ENCODE data around the gene MTHFD1L. TPM values are rescaled to one million over a fixed set of nuclear protein-coding genes. Genes with fewer than 3 reads are reported as not detected.

MTHFD1L gene
- total and polyA plus RNA-seq, 7 donors: 0.60 to 17.9 (median 3.0) TPM

- 86 to 91% methylated on average over 5 of the region's 5 CpGs for WGBS, 2 donors
- no peak overlapping the region for H3K27ac ChIP-seq
- TF ChIP-seq POLR2A (IDR thresholded peaks at IDR 0.05) (no peak), EP300 (IDR thresholded peaks at IDR 0.05) (no peak), POLR2AphosphoS5 (IDR thresholded peaks at IDR 0.05) (no peak), CTCF (IDR thresholded peaks at IDR 0.05) (no peak)
These were observed 88.3 kb downstream of the MTHFD1L start for GRCh38 chr6:150953851-150954250.

GRCh38 chr6:150959166-150959565 lies 93.7 kb downstream of the MTHFD1L start:
- DNase-seq: no peak
- Histone ChIP-seq H3K4me3 (no peak overlapping the region), H3K27ac (peak overlapping the region in 2 of 4 donors; percentile 13 to 47), H3K4me1 (peaks cover 0 to 10% (median 9%) of the 10 kb centered on the region in 4 donors), H3K36me3 (no peaks in the 10 kb centered on the region), H3K27me3 (no peaks in the 10 kb centered on the region), H3K9me3 (no peaks in the 10 kb centered on the region)
- no peak for TF ChIP-seq POLR2AphosphoS5 (IDR thresholded peaks at IDR 0.05)
- no peak for TF ChIP-seq POLR2A (IDR thresholded peaks at IDR 0.05)
- TF ChIP-seq EP300 (IDR thresholded peaks at IDR 0.05): no peak
- TF ChIP-seq CTCF (IDR thresholded peaks at IDR 0.05): no peak
- intact Hi-C loops (cut with DNase I): no loop called here
- WGBS, 2 donors: 41 to 79% methylated on average over 4 of the region's 4 CpGs

More at GRCh38 chr6:150953851-150954250, 88.3 kb downstream of the MTHFD1L start:
- no peak for DNase-seq
- Histone ChIP-seq H3K27me3 (no peaks in the 10 kb centered on the region), H3K4me1 (peaks cover 0 to under 1% (median 0%) of the 10 kb centered on the region in 4 donors), H3K36me3 (peaks cover 0 to 20% (median 3%) of the 10 kb centered on the region in 4 donors), H3K9me3 (no peaks in the 10 kb centered on the region), H3K4me3 (no peak overlapping the region)
- intact Hi-C loops (cut with DNase I): no loop called here

GRCh38 chr6:150962436-150962835 lies 96.9 kb downstream of the MTHFD1L start:
- H3K4me3 ChIP-seq: no peak overlapping the region
- H3K4me1 ChIP-seq: peaks cover 0 to 10% (median 9%) of the 10 kb centered on the region in 4 donors
- intact Hi-C loops (cut with DNase I): no loop called here
- no peak overlapping the region for H3K27ac ChIP-seq
- DNase-seq: no peak
- 95 to 98% methylated on average over 2 of the region's 2 CpGs for WGBS, 2 donors
- TF ChIP-seq CTCF (IDR thresholded peaks at IDR 0.05): no peak
- no peak for TF ChIP-seq POLR2AphosphoS5 (IDR thresholded peaks at IDR 0.05)
- no peak for TF ChIP-seq EP300 (IDR thresholded peaks at IDR 0.05)
- no peak for TF ChIP-seq POLR2A (IDR thresholded peaks at IDR 0.05)
- peaks cover 0 to 4% (median 0%) of the 10 kb centered on the region in 4 donors for H3K36me3 ChIP-seq
- no peaks in the 10 kb centered on the region for H3K27me3 ChIP-seq
- H3K9me3 ChIP-seq: no peaks in the 10 kb centered on the region

GRCh38 chr6:150964765-150965164 lies 99.3 kb downstream of the MTHFD1L start:
- Histone ChIP-seq H3K4me1 (peaks cover 0 to 1% (median under 1%) of the 10 kb centered on the region in 4 donors), H3K4me3 (no peak overlapping the region), H3K27ac (no peak overlapping the region), H3K27me3 (no peaks in the 10 kb centered on the region), H3K9me3 (no peaks in the 10 kb centered on the region), H3K36me3 (peaks cover 0 to 4% (median 0%) of the 10 kb centered on the region in 4 donors)
- TF ChIP-seq POLR2A (IDR thresholded peaks at IDR 0.05) (no peak), EP300 (IDR thresholded peaks at IDR 0.05) (no peak), POLR2AphosphoS5 (IDR thresholded peaks at IDR 0.05) (no peak), CTCF (IDR thresholded peaks at IDR 0.05) (no peak)
- intact Hi-C loops (cut with DNase I): no loop called here
- 93 to 94% methylated on average over 2 of the region's 2 CpGs for WGBS, 2 donors
- no peak for DNase-seq

- 23 to 69% methylated on average over 6 of the region's 6 CpGs for WGBS, 2 donors
- H3K4me3 ChIP-seq: no peak overlapping the region
- no peak overlapping the region for H3K27ac ChIP-seq
- H3K9me3 ChIP-seq: no peaks in the 10 kb centered on the region
- DNase-seq: no peak
- H3K27me3 ChIP-seq: no peaks in the 10 kb centered on the region
- no peaks in the 10 kb centered on the region for H3K4me1 ChIP-seq
- TF ChIP-seq EP300 (IDR thresholded peaks at IDR 0.05): no peak
- H3K36me3 ChIP-seq: peaks cover 0 to 4% (median 0%) of the 10 kb centered on the region in 4 donors
- intact Hi-C loops (cut with DNase I): no loop called here
These were observed 101.3 kb downstream of the MTHFD1L start for GRCh38 chr6:150966786-150967185.
